Measurements from ENCODE around the gene GRAMD4.

GRAMD4 gene

DNA sequence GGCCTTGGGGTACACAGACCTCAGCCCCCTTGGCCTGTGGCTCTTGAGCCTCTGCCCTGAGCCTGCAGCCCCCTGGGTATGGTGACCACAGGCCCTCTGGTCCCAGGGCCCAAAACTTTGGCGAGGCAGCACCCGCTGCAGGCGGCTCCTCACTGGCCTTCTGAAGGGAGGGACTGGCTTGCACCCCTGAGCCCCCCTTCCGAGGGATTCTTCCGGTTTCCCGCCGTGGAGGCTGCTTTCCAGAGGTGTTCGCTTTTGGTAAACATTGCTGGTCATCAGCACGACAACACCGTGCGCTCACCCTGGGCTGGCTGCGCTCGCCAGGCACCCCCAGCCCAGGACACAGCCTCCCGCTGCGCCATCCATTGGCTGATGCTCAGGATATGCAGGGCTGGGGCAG, 42.0 kb downstream of the GRAMD4 start:
- Mint-ChIP-seq H3K9me3 (no peaks in the 10 kb centered on the region), H3K4me1 (peaks cover 15 to 23% of the 10 kb centered on the region in 2 donors), H3K4me3 (no peak overlapping the region), H3K36me3 (peaks cover 32 to 62% of the 10 kb centered on the region in 2 donors), H3K27me3 (no peaks in the 10 kb centered on the region), H3K27ac (no peak overlapping the region)
- no peak for ATAC-seq (replicated peaks)
- no peak for DNase-seq

DNA sequence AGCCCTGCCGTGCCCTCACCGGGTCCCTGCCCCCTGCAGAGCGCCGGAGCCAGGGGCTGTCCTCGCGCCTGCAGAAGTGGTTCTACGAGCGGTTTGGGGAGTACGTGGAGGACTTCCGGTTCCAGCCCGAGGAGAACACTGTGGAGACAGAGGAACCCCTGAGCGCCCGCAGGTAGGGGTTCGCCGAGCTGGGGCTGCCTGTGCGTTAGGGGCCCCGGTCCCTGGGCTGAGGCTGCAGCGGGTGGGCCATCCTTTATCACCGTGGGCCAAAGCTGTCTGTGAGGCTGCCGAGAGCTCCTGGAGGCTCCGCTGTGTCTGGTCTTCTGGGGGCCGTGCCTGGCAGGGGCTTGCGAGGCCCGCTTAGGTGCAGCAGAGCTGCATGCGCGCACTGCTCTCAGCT, 42.8 kb downstream of the GRAMD4 start:
- peaks cover 10 to 21% of the 10 kb centered on the region in 2 donors for H3K4me1 Mint-ChIP-seq
- no peaks in the 10 kb centered on the region for H3K9me3 Mint-ChIP-seq
- peaks cover 36 to 62% of the 10 kb centered on the region in 2 donors for H3K36me3 Mint-ChIP-seq
- DNase-seq = no peak
- ATAC-seq (replicated peaks) = no peak
- H3K27ac Mint-ChIP-seq = no peak overlapping the region
- H3K4me3 Mint-ChIP-seq = no peak overlapping the region
- no peaks in the 10 kb centered on the region for H3K27me3 Mint-ChIP-seq

- H3K36me3 Mint-ChIP-seq = peaks cover 38 to 63% of the 10 kb centered on the region in 2 donors
- H3K9me3 Mint-ChIP-seq = no peaks in the 10 kb centered on the region
- no peak for ATAC-seq (replicated peaks)
- no peak overlapping the region for H3K27ac Mint-ChIP-seq
- H3K4me1 Mint-ChIP-seq = peaks cover 10 to 21% of the 10 kb centered on the region in 2 donors
- no peak for DNase-seq
- no peaks in the 10 kb centered on the region for H3K27me3 Mint-ChIP-seq
- H3K4me3 Mint-ChIP-seq = no peak overlapping the region
Measured at GRCh38 chr22:46663436-46664100, 43.4 kb downstream of the GRAMD4 start.

GRCh38 chr22:46664301-46664855, 44.2 kb downstream of the GRAMD4 start:
- Mint-ChIP-seq H3K4me1 (peaks cover 9 to 18% of the 10 kb centered on the region in 2 donors), H3K9me3 (no peaks in the 10 kb centered on the region), H3K36me3 (peaks cover 37 to 63% of the 10 kb centered on the region in 2 donors), H3K4me3 (no peak overlapping the region), H3K27me3 (no peaks in the 10 kb centered on the region), H3K27ac (no peak overlapping the region)
- ATAC-seq (replicated peaks) (no peak), DNase-seq (no peak)

DNA sequence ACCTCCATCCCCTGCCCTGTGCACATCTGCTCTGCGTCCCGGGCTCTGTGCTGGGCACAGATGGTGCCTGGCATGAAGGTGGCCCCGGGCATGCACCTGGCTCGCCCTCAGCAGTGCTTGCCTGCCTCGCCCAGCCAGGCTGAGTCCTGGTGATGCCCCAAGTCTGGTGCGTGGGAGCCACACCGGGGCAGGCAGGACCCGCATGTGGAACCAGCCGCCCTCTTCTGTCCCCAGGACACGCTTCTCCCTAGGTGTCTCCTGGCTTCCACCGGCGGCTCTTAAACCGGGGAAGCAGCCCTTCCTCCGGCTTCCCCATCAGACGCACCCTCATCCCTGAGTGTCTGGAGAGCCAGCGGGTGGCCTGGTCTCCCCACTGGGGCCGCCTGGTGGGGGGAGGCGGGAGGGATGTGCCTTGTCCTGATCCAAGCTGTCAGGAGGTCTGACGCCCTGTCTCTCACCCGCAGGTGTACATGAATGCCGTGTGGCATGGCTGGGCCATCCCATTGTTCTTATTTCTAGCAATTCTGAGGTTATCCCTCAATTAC, 45.0 kb downstream of the GRAMD4 start:
- Mint-ChIP-seq H3K27ac (peak overlapping the region; percentile 14), H3K27me3 (no peaks in the 10 kb centered on the region), H3K36me3 (peaks cover 43 to 65% of the 10 kb centered on the region in 2 donors), H3K4me1 (peaks cover 7 to 12% of the 10 kb centered on the region in 2 donors), H3K9me3 (no peaks in the 10 kb centered on the region), H3K4me3 (no peak overlapping the region)
- DNase-seq (no peak), ATAC-seq (replicated peaks) (no peak)

- Mint-ChIP-seq H3K4me3 (no peak overlapping the region), H3K27ac (peak overlapping the region; percentile 14), H3K4me1 (peaks cover 4 to 7% of the 10 kb centered on the region in 2 donors), H3K9me3 (no peaks in the 10 kb centered on the region), H3K27me3 (no peaks in the 10 kb centered on the region), H3K36me3 (peaks cover 43 to 63% of the 10 kb centered on the region in 2 donors)
- DNase-seq (no peak), ATAC-seq (replicated peaks) (no peak)
Measured at GRCh38 chr22:46665751-46666280, 45.6 kb downstream of the GRAMD4 start.

- Mint-ChIP-seq H3K4me1 (peaks cover 1 to 3% of the 10 kb centered on the region in 2 donors), H3K27ac (no peak overlapping the region), H3K4me3 (no peak overlapping the region), H3K9me3 (no peaks in the 10 kb centered on the region), H3K36me3 (peaks cover 46 to 63% of the 10 kb centered on the region in 2 donors), H3K27me3 (no peaks in the 10 kb centered on the region)
- DNase-seq (no peak), ATAC-seq (replicated peaks) (no peak)
Measured at GRCh38 chr22:46666577-46667244, 46.5 kb downstream of the GRAMD4 start.

DNA sequence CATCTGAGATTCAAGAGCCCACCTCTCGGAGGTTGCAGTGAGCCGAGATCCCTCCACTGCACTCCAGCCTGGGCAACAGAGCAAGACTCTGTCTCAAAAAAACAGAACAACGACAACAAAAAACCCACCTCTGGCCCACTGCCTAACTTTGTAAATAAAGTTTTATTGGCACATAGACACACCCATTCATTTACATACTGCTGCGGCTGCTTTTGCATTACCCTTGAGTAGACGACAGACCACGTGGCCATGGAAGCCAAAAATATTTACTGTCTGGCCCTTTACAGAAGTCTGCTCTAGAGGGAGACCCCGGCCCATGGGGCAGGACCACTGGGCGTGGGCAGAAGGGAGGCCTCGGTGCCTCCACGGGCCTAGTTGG, 47.0 kb downstream of the GRAMD4 start:
- H3K4me1 Mint-ChIP-seq = peaks cover 6% of the 10 kb centered on the region in 2 donors
- DNase-seq (no peak), ATAC-seq (replicated peaks) (no peak)
- H3K36me3 Mint-ChIP-seq = peaks cover 49 to 63% of the 10 kb centered on the region in 2 donors
- H3K4me3 Mint-ChIP-seq = no peak overlapping the region
- no peaks in the 10 kb centered on the region for H3K27me3 Mint-ChIP-seq
- no peaks in the 10 kb centered on the region for H3K9me3 Mint-ChIP-seq
- H3K27ac Mint-ChIP-seq = no peak overlapping the region

DNA sequence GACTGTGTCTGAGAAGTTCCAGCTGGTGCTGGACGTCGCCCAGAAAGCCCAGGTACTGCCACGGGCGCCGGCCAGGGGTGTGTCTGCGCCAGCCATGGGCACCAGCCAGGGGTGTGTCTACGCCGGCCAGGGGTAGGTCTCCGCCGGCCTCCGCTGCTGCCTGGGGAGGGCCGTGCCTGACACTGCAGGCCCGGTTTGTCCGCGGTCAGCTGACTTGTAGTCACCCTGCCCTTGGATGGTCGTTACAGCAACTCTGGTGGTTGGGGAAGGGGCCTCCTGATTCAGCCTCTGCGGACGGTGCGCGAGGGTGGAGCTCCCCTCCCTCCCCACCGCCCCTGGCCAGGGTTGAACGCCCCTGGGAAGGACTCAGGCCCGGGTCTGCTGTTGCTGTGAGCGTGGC, 47.9 kb downstream of the GRAMD4 start:
- Mint-ChIP-seq H3K9me3 (no peaks in the 10 kb centered on the region), H3K4me1 (peaks cover 14 to 15% of the 10 kb centered on the region in 2 donors), H3K27me3 (no peaks in the 10 kb centered on the region), H3K36me3 (peaks cover 49 to 64% of the 10 kb centered on the region in 2 donors), H3K27ac (no peak overlapping the region), H3K4me3 (no peak overlapping the region)
- DNase-seq (no peak), ATAC-seq (replicated peaks) (no peak)

- Mint-ChIP-seq H3K27ac (peak overlapping the region; percentile 73), H3K36me3 (peaks cover 45 to 69% of the 10 kb centered on the region in 2 donors), H3K27me3 (no peaks in the 10 kb centered on the region)
Measured at GRCh38 chr22:46669201-46669600, 49.0 kb downstream of the GRAMD4 start.

DNA sequence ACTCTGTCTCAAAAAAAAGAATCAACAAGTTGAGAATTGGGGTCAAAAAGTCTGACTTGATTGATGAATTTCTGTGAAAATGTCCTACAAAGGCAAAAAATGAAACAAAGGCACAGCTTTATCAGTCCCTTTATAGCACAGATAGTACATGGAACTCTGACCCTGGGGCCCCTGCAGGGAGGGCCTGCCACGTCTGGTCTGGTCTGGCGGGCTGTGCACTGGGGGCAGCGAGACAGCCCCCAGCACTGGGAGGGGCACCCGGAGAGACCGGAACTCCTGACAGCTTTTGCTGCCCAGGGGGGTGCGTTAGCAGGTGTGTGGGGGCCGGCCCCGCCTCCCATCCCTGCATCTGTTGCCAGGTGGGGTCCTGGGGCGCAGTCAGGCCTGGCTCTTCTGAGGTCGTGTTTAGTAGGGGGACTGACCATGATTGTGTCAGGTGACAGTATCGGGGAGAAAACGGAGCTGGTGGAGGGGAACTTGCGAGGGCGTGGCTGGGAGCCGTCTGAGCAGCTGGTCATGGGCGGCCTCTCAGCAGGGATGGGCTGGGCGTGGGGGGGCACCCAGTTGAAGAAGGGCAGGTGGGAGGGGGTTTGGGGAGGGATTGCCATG, 51.7 kb downstream of the GRAMD4 start:
- Mint-ChIP-seq H3K4me1 (peaks cover 34 to 46% of the 10 kb centered on the region in 2 donors), H3K27ac (peak overlapping the region; percentile 90), H3K4me3 (peak overlapping the region; percentile 67 to 92), H3K36me3 (peaks cover 44 to 76% of the 10 kb centered on the region in 2 donors), H3K9me3 (no peaks in the 10 kb centered on the region), H3K27me3 (no peaks in the 10 kb centered on the region)
- peak in 1 of 2 donors; percentile 27 for ATAC-seq (replicated peaks)
- no peak for DNase-seq

More at GRCh38 chr22:46669201-46669600, 49.0 kb downstream of the GRAMD4 start:
- DNase-seq = no peak
- H3K9me3 Mint-ChIP-seq = no peaks in the 10 kb centered on the region
- ATAC-seq (replicated peaks) = no peak
- peaks cover 23 to 26% of the 10 kb centered on the region in 2 donors for H3K4me1 Mint-ChIP-seq
- H3K4me3 Mint-ChIP-seq = no peak overlapping the region

DNA sequence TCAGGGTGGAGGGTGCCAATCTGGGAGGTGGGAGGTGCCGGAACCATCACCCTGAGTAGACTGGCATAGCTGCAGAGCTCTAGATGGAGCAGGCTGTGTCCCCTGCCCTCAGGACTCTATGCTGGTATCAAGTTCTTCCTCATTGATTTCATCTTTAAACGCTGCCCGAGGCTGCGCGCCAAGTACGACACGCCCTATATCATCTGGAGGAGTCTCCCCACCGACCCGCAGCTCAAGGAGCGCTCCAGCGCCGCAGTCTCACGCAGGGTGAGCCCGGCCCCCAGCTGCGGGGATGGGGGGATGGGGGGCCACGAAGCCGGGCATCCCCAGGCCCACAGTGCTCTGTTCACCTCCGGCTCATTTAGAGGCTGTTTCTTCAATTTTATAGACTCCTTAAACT, 52.5 kb downstream of the GRAMD4 start:
- Mint-ChIP-seq H3K9me3 (no peaks in the 10 kb centered on the region), H3K4me3 (peak overlapping the region; percentile 67 to 92), H3K27ac (peak overlapping the region; percentile 60), H3K4me1 (peaks cover 35 to 54% of the 10 kb centered on the region in 2 donors), H3K27me3 (no peaks in the 10 kb centered on the region), H3K36me3 (peaks cover 46 to 76% of the 10 kb centered on the region in 2 donors)
- DNase-seq (no peak), ATAC-seq (replicated peaks) (no peak)

GRCh38 chr22:46673205-46673604, 53.0 kb downstream of the GRAMD4 start:
- Mint-ChIP-seq H3K36me3 (peaks cover 50 to 77% of the 10 kb centered on the region in 2 donors), H3K4me1 (peaks cover 38 to 59% of the 10 kb centered on the region in 2 donors), H3K27ac (peak overlapping the region; percentile 91), H3K4me3 (peak overlapping the region; percentile 81 to 92), H3K9me3 (no peaks in the 10 kb centered on the region), H3K27me3 (no peaks in the 10 kb centered on the region)
- DNase-seq (no peak), ATAC-seq (replicated peaks) (no peak)

DNA sequence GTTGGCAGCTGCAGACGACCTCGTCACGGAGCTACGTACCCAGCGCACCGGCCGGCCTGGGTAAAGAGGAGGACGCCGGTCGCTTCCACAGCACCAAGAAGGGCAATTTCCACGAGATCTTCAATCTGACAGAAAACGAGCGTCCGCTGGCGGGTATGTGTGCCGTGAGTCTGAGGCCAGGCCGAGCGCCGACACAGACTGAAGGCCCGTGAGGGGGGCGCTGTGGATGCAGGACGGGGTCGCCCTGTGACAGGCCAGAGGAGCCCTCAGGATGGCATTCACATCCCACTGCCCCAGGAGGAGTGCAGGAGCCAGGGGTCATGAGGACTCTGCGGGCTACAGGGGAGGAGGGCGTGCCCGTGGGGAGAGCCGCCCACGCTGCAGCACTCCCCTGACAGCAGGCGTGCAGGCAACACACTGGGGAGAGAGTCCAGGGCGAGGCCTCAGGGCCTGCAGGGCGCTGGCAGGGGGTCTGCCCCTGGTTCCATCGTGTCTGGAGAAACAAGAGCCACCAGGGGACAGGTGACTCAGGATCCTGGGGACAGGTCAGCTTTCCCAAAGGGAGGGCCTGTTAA, 53.6 kb downstream of the GRAMD4 start:
- H3K27ac Mint-ChIP-seq = peak overlapping the region; percentile 91
- DNase-seq (peak; percentile 29), ATAC-seq (replicated peaks) (peak; percentile 41 to 42)
- peaks cover 38 to 59% of the 10 kb centered on the region in 2 donors for H3K4me1 Mint-ChIP-seq
- no peaks in the 10 kb centered on the region for H3K27me3 Mint-ChIP-seq
- peak overlapping the region; percentile 81 to 92 for H3K4me3 Mint-ChIP-seq
- H3K36me3 Mint-ChIP-seq = peaks cover 49 to 76% of the 10 kb centered on the region in 2 donors
- no peaks in the 10 kb centered on the region for H3K9me3 Mint-ChIP-seq
